HEK293 (cell line): ENCODE measurements around the gene HS3ST1.

ENCODE experiments used
- CTCF ChIA-PET: fragments of 350-600 bp; formaldehyde crosslinking; extraction: SDS; loops from one replicate; lab custom pipeline; 2021; ENCODE audit warnings: antibody characterized with exemption; lab: Yijun Ruan, JAX
- POLR2A ChIA-PET: fragments of 300-600 bp; formaldehyde crosslinking; extraction: SDS; loops from one replicate; lab custom pipeline; 2020; ENCODE audit warnings: antibody characterized with exemption, inconsistent platforms; lab: Yijun Ruan, JAX
- H3K27ac ChIP-seq: fragments of 200-500 bp; sonication (Bioruptor generic); 2 replicates; pipeline ENCODE4 v1.5.1; 2014; ENCODE audit warnings: low read depth, low read length, control low read depth, inconsistent platforms; ENCODE audit errors: extremely low read depth
- H3K36me3 ChIP-seq, 2 experiments: fragments of 200-500 bp in 1 of 2; sonication (Bioruptor generic) in 1 of 2; 1 replicate in 1 of 2; 2 replicates in 1 of 2; pipeline ENCODE4 v1.5.1; 2014 to 2017; ENCODE audit warnings: inconsistent platforms in 2 of 2, low read length in 2 of 2; ENCODE audit not compliant: control insufficient read depth in 2 of 2, insufficient read depth in 1 of 2
- H3K4me1 ChIP-seq: fragments of 200-500 bp; sonication (Bioruptor generic); 2 replicates; pipeline ENCODE4 v1.5.1; 2014; ENCODE audit warnings: mild to moderate bottlenecking, low read length, inconsistent platforms; ENCODE audit not compliant: control insufficient read depth, insufficient read depth
- H3K4me3 ChIP-seq: 2 replicates; pipeline ENCODE4 v1.5.1; 2011; ENCODE audit warnings: low read depth, mild to moderate bottlenecking, control low read depth, low read length, moderate library complexity
- H3K9me3 ChIP-seq: fragments of 200-500 bp; sonication (Bioruptor generic); 2 replicates; pipeline ENCODE4 v1.5.1; 2014; ENCODE audit warnings: low read depth, low read length, inconsistent platforms; ENCODE audit not compliant: control insufficient read depth, insufficient read depth
- GLIS2 ChIP-seq: fragments of 450-650 bp; formaldehyde crosslinking; IDR thresholded peaks from 2 replicates; pipeline ENCODE4 v1.5.1; 2016; ENCODE audit warnings: missing biosample characterization, missing genetic modification characterization
- HOXA7 ChIP-seq: sonication (generic); formaldehyde crosslinking; IDR thresholded peaks from 2 replicates; pipeline ENCODE4 v1.8.1; 2022; ENCODE audit warnings: missing genetic modification reagents, borderline replicate concordance
- SALL2 ChIP-seq: fragments of 450-650 bp; formaldehyde crosslinking; IDR thresholded peaks from 2 replicates; pipeline ENCODE4 v1.5.0; 2017; ENCODE audit warnings: missing biosample characterization, mild to moderate bottlenecking, missing genetic modification characterization, borderline replicate concordance
- SCRT2 ChIP-seq: fragments of 450-650 bp; formaldehyde crosslinking; IDR thresholded peaks from 2 replicates; pipeline ENCODE4 v1.5.1; 2016; ENCODE audit warnings: missing biosample characterization, missing genetic modification characterization
- ZBTB7A ChIP-seq: fragments of 450-650 bp; formaldehyde crosslinking; IDR thresholded peaks from 2 replicates; pipeline ENCODE4 v1.5.1; 2016; ENCODE audit warnings: low read depth, missing biosample characterization, missing genetic modification characterization
- ZBTB8A ChIP-seq: fragments of 450-650 bp; formaldehyde crosslinking; IDR thresholded peaks from 2 replicates; pipeline ENCODE4 v1.5.1; 2016; ENCODE audit warnings: missing biosample characterization, missing genetic modification characterization
- ZFHX2 ChIP-seq: fragments of 450-650 bp; formaldehyde crosslinking; conservative IDR thresholded peaks from 2 replicates; pipeline ENCODE4 v1.5.1; 2016; ENCODE audit warnings: missing biosample characterization, missing genetic modification characterization
- ZIC2 ChIP-seq: fragments of 450-650 bp; formaldehyde crosslinking; IDR thresholded peaks from 2 replicates; pipeline ENCODE4 v1.5.1; 2016; ENCODE audit warnings: missing biosample characterization, missing genetic modification characterization
- ZNF138 ChIP-seq: fragments of 450-650 bp; formaldehyde crosslinking; IDR thresholded peaks from 2 replicates; pipeline ENCODE4 v1.5.1; 2016; ENCODE audit warnings: missing biosample characterization, missing genetic modification characterization, borderline replicate concordance
- ZNF211 ChIP-seq: fragments of 450-650 bp; formaldehyde crosslinking; IDR thresholded peaks from 2 replicates; pipeline ENCODE4 v1.5.1; 2016; ENCODE audit warnings: low read depth, missing biosample characterization, missing genetic modification characterization
- ZNF221 ChIP-seq: fragments of 450-650 bp; formaldehyde crosslinking; IDR thresholded peaks from 2 replicates; pipeline ENCODE4 v1.5.1; 2017; ENCODE audit warnings: missing biosample characterization, missing genetic modification characterization, borderline replicate concordance
- ZNF24 ChIP-seq: fragments of 450-650 bp; formaldehyde crosslinking; IDR thresholded peaks from 2 replicates; pipeline ENCODE4 v1.5.1; 2016; ENCODE audit warnings: missing biosample characterization, missing genetic modification characterization
- ZNF311 ChIP-seq: fragments of 450-650 bp; formaldehyde crosslinking; IDR thresholded peaks from 2 replicates; pipeline ENCODE4 v1.5.1; 2017; ENCODE audit warnings: missing biosample characterization, missing genetic modification characterization, borderline replicate concordance
- ZNF335 ChIP-seq: fragments of 450-650 bp; formaldehyde crosslinking; conservative IDR thresholded peaks from 2 replicates; pipeline ENCODE4 v1.5.1; 2016; ENCODE audit warnings: missing biosample characterization, missing genetic modification characterization
- ZNF473 ChIP-seq: fragments of 450-650 bp; formaldehyde crosslinking; IDR thresholded peaks from 2 replicates; pipeline ENCODE4 v1.5.1; 2017; ENCODE audit warnings: missing biosample characterization, missing genetic modification characterization
- ZNF561 ChIP-seq: fragments of 450-650 bp; IDR thresholded peaks from 2 replicates; pipeline ENCODE4 v1.5.1; 2018; ENCODE audit warnings: missing biosample characterization, missing genetic modification characterization, borderline replicate concordance
- ZNF621 ChIP-seq: fragments of 450-650 bp; formaldehyde crosslinking; IDR thresholded peaks from 2 replicates; pipeline ENCODE4 v1.5.1; 2017; ENCODE audit warnings: missing biosample characterization, missing genetic modification characterization
- ZNF624 ChIP-seq: fragments of 450-650 bp; formaldehyde crosslinking; IDR thresholded peaks from 2 replicates; pipeline ENCODE4 v1.5.1; 2017; ENCODE audit warnings: missing biosample characterization, missing genetic modification characterization
- ZNF629 ChIP-seq: fragments of 450-650 bp; formaldehyde crosslinking; IDR thresholded peaks from 2 replicates; pipeline ENCODE4 v1.5.1; 2017; ENCODE audit warnings: missing biosample characterization, missing genetic modification characterization
- TF ChIP-seq, protein P1 (sequence below): fragments of 450-650 bp; formaldehyde crosslinking; IDR thresholded peaks from 2 replicates; pipeline ENCODE4 v1.5.1; 2016; ENCODE audit warnings: missing biosample characterization, missing genetic modification characterization
- TF ChIP-seq, protein P2 (sequence below): fragments of 450-650 bp; formaldehyde crosslinking; IDR thresholded peaks from 2 replicates; pipeline ENCODE4 v1.5.1; 2016; ENCODE audit warnings: missing biosample characterization, missing genetic modification characterization
- TF ChIP-seq, protein P3 (sequence below): fragments of 450-650 bp; formaldehyde crosslinking; IDR thresholded peaks from 2 replicates; pipeline ENCODE4 v1.5.1; 2016; ENCODE audit warnings: missing biosample characterization, missing genetic modification characterization
- TF ChIP-seq, protein P4 (sequence below): fragments of 450-650 bp; formaldehyde crosslinking; conservative IDR thresholded peaks from 2 replicates; pipeline ENCODE4 v1.5.1; 2016; ENCODE audit warnings: low read depth, missing biosample characterization, missing genetic modification characterization

HS3ST1 gene

DNA sequence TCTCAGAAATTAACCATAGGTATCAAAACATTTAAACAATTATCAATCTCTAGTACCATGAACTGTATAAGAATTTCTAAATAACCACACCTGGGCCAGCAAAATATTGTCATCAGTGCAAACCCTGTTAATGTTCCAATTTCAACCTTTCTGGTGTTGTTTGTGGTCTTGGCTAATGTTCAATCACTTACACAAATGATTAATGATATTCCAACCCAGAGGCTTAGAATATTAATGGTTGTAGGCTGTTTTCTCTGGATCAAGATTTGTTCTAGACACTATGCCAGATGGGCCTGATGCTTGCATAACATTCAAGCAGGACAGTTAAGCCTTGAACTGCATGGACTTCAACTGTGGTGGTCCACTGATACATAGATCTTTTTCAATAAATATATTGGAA is 69.1 kb downstream of the HS3ST1 start:
- Histone ChIP-seq H3K27ac (no peak overlapping the region), H3K4me3 (no peak overlapping the region), H3K9me3 (no peaks in the 10 kb centered on the region), H3K4me1 (no peaks in the 10 kb centered on the region), H3K36me3 (no peaks in the 10 kb centered on the region)
- TF ChIP-seq ZNF24 (tag by site-specific recombination) (no peak), ZBTB8A (tag by site-specific recombination) (no peak), ZIC2 (tag by site-specific recombination) (no peak), SALL2 (tag by site-specific recombination) (no peak), ZFHX2 (no peak), ZNF621 (tag by site-specific recombination) (no peak), ZNF311 (tag by site-specific recombination) (no peak), ZNF624 (tag by site-specific recombination) (no peak), ZNF211 (tag by site-specific recombination) (no peak), ZNF561 (tag by site-specific recombination) (no peak), ZNF473 (no peak), HOXA7 (CRISPR knock-in tag) (no peak), ZNF138 (no peak)
- TF ChIP-seq, protein P1, sequence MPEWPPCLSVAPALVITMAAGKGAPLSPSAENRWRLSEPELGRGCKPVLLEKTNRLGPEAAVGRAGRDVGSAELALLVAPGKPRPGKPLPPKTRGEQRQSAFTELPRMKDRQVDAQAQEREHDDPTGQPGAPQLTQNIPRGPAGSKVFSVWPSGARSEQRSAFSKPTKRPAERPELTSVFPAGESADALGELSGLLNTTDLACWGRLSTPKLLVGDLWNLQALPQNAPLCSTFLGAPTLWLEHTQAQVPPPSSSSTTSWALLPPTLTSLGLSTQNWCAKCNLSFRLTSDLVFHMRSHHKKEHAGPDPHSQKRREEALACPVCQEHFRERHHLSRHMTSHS = no peak
- TF ChIP-seq, protein P2, sequence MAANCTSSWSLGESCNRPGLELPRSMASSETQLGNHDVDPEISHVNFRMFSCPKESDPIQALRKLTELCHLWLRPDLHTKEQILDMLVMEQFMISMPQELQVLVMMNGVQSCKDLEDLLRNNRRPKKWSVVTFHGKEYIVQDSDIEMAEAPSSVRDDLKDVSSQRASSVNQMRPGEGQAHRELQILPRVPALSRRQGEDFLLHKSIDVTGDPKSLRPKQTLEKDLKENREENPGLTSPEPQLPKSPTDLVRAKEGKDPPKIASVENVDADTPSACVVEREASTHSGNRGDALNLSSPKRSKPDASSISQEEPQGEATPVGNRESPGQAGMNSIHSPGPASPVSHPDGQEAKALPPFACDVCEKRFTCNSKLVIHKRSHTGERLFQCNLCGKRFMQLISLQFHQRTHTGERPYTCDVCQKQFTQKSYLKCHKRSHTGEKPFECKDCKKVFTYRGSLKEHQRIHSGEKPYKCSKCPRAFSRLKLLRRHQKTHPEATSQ (tag by site-specific recombination) = no peak
- TF ChIP-seq, protein P3, sequence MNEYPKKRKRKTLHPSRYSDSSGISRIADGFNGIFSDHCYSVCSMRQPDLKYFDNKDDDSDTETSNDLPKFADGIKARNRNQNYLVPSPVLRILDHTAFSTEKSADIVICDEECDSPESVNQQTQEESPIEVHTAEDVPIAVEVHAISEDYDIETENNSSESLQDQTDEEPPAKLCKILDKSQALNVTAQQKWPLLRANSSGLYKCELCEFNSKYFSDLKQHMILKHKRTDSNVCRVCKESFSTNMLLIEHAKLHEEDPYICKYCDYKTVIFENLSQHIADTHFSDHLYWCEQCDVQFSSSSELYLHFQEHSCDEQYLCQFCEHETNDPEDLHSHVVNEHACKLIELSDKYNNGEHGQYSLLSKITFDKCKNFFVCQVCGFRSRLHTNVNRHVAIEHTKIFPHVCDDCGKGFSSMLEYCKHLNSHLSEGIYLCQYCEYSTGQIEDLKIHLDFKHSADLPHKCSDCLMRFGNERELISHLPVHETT (tag by site-specific recombination) = no peak
- ChIA-PET POLR2A (no interaction called here), CTCF (no interaction called here)

DNA sequence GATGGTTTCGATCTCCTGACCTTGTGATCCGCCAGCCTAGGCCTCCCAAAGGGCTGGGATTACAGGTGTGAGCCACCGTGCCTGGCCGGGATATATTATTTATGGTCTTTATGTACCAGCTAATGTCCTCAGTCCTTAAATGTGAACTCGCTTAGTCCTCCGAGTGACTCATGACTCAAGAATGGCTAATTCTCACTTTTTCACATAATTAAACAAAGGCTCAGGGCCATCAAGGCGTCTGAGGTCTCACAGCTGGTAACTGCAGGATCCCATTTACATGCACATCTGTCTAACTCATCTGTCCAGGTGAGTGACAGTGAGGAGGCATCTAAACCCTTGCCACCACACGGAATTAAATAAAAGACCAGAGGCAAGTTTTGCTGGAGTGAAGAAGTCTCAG is 73.5 kb downstream of the HS3ST1 start:
- TF ChIP-seq, protein P4, sequence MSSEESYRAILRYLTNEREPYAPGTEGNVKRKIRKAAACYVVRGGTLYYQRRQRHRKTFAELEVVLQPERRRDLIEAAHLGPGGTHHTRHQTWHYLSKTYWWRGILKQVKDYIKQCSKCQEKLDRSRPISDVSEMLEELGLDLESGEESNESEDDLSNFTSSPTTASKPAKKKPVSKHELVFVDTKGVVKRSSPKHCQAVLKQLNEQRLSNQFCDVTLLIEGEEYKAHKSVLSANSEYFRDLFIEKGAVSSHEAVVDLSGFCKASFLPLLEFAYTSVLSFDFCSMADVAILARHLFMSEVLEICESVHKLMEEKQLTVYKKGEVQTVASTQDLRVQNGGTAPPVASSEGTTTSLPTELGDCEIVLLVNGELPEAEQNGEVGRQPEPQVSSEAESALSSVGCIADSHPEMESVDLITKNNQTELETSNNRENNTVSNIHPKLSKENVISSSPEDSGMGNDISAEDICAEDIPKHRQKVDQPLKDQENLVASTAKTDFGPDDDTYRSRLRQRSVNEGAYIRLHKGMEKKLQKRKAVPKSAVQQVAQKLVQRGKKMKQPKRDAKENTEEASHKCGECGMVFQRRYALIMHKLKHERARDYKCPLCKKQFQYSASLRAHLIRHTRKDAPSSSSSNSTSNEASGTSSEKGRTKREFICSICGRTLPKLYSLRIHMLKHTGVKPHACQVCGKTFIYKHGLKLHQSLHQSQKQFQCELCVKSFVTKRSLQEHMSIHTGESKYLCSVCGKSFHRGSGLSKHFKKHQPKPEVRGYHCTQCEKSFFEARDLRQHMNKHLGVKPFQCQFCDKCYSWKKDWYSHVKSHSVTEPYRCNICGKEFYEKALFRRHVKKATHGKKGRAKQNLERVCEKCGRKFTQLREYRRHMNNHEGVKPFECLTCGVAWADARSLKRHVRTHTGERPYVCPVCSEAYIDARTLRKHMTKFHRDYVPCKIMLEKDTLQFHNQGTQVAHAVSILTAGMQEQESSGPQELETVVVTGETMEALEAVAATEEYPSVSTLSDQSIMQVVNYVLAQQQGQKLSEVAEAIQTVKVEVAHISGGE (tag by site-specific recombination) = no peak
- no peak for TF ChIP-seq HOXA7 (CRISPR knock-in tag)
- no peak for TF ChIP-seq ZNF221 (tag by site-specific recombination)
- no peak for TF ChIP-seq ZNF629 (tag by site-specific recombination)
- TF ChIP-seq ZBTB7A (tag by site-specific recombination) = no peak
- no peak for TF ChIP-seq GLIS2 (tag by site-specific recombination)
- TF ChIP-seq ZNF138 = no peak
- no peak for TF ChIP-seq ZNF335 (tag by site-specific recombination)
- no peak for TF ChIP-seq ZNF621 (tag by site-specific recombination)
- TF ChIP-seq SCRT2 (tag by site-specific recombination) = no peak
- H3K4me1 ChIP-seq = no peaks in the 10 kb centered on the region
- H3K9me3 ChIP-seq = no peaks in the 10 kb centered on the region
- H3K4me3 ChIP-seq = no peak overlapping the region
- CTCF ChIA-PET = no interaction called here
- no peaks in the 10 kb centered on the region for H3K36me3 ChIP-seq
- H3K27ac ChIP-seq = no peak overlapping the region
- POLR2A ChIA-PET = no interaction called here
